Breast epithelium (tissue), 3 donors: ENCODE data around the gene THRAP3.

ENCODE experiments used
- POLR2A ChIP-seq: fragments of 450-650 bp; IDR thresholded peaks from one replicate; pipeline ENCODE4 v1.6.1; 2016; ENCODE audit warnings: antibody characterized with exemption, mild to moderate bottlenecking, moderate library complexity
- POLR2AphosphoS5 ChIP-seq, 3 donors: sonication (generic); formaldehyde crosslinking; IDR thresholded peaks; one replicate each; pipeline ENCODE4 v1.6.1; 2017; ENCODE audit warnings: antibody characterized with exemption in 3 of 3
- TF ChIP-seq, protein P1 (sequence below), 3 donors: fragments of 450-650 bp; IDR thresholded peaks; one replicate each; pipeline ENCODE4 v1.5.1; 2016 to 2017; ENCODE audit warnings: antibody characterized with exemption in 3 of 3, mild to moderate bottlenecking in 3 of 3, moderate library complexity in 3 of 3

- TF ChIP-seq, protein P1, sequence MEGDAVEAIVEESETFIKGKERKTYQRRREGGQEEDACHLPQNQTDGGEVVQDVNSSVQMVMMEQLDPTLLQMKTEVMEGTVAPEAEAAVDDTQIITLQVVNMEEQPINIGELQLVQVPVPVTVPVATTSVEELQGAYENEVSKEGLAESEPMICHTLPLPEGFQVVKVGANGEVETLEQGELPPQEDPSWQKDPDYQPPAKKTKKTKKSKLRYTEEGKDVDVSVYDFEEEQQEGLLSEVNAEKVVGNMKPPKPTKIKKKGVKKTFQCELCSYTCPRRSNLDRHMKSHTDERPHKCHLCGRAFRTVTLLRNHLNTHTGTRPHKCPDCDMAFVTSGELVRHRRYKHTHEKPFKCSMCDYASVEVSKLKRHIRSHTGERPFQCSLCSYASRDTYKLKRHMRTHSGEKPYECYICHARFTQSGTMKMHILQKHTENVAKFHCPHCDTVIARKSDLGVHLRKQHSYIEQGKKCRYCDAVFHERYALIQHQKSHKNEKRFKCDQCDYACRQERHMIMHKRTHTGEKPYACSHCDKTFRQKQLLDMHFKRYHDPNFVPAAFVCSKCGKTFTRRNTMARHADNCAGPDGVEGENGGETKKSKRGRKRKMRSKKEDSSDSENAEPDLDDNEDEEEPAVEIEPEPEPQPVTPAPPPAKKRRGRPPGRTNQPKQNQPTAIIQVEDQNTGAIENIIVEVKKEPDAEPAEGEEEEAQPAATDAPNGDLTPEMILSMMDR (IDR thresholded peaks at IDR 0.05): no peak
- TF ChIP-seq POLR2AphosphoS5 (IDR thresholded peaks at IDR 0.05) (no peak), POLR2A (no peak)
These were observed 45.0 kb upstream of the THRAP3 start for GRCh38 chr1:36179220-36179600.
